RPMI8226 (cell line): Measurements from ENCODE around the gene ORMDL2.

Source experiments
- DNase-seq: peaks from one replicate; pipeline ENCODE4 v3.0.0-alpha.2; 2015

The ORMDL2 gene

GRCh38 chr12:55817345-55818139, at the start of gene ORMDL2, which contains the start of gene SARNP:
TSS of gene ORMDL2 (plus strand) at chr12:55818041. CDS start at chr12:55819000, 959 bp downstream.
TSS of gene SARNP (minus strand) at chr12:55817724. CDS start at chr12:55817701, 23 bp downstream.
- peak; percentile 99 for DNase-seq

GRCh38 chr12:55771736-55772135, 46.1 kb upstream of the ORMDL2 start:
- DNase-seq, result no peak

DNA sequence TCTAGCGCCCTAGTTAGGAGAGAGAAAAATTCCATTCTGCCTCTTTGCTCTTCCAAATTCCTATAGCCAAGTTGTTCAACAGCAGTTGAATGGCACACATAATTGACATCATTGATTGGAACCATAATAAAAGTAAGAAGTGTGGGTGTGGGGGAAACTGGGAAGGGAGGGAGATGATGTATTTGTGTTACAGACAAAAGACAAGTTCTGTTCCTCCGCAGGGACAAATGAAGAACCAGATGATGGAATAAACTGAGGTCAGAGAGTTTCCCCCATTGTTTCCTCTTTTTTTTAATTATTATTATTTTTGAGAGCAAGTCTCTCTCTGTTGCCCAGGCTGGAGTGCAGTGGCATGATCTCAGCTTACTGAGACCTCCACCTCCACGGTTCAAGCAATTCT, 40.0 kb upstream of the ORMDL2 start:
- DNase-seq, result no peak

DNA sequence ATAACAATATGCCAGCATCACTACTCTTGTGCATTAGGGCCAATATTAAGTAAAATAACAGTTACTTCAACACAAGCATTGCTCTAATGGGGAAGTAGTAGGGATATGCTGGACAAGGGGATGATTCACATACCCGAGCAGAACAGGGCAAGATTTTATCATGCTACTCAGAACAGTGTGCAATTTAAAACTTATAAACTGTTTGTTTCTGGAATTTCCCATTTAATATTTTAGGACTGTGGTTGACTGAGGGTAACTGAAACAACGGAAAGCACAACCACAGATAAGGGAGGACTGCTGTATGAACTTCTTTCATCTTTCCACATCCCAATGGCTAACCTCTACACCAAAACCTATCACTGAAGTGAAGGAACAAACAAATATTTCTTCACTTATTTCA, 37.2 kb upstream of the ORMDL2 start:
- DNase-seq, result no peak

GRCh38 chr12:55788546-55788945, 29.3 kb upstream of the ORMDL2 start:
- DNase-seq, result no peak

GRCh38 chr12:55789171-55789570, 28.7 kb upstream of the ORMDL2 start:
- DNase-seq, result no peak

DNA sequence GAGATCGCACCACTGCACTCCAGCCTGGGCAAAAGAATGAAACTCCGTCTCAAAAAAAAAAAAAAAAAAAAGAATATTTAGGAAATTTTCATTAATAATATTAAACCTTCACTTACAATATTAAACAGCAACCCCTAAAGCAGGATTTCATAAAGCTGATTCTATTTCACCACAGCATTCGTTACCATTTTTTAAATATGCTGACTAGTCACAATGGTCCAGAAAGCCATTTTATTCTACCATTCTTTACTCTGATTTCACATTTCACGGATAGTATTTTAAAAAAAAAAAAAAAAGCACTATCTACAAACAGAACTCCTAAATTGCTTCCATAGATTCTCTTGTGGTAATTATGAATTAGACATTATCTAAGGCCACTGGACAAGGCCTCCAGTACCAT, 27.9 kb upstream of the ORMDL2 start:
- DNase-seq, result no peak

- no peak for DNase-seq
These were observed 21.9 kb upstream of the ORMDL2 start for GRCh38 chr12:55795950-55796349.

GRCh38 chr12:55797068-55797467, 20.8 kb upstream of the ORMDL2 start:
- DNase-seq, result no peak

GRCh38 chr12:55797550-55797949, 20.3 kb upstream of the ORMDL2 start:
- DNase-seq, result no peak

- no peak for DNase-seq
These were observed 10.9 kb upstream of the ORMDL2 start for GRCh38 chr12:55806982-55807381.

GRCh38 chr12:55809274-55809673, 8.6 kb upstream of the ORMDL2 start:
- no peak for DNase-seq

DNA sequence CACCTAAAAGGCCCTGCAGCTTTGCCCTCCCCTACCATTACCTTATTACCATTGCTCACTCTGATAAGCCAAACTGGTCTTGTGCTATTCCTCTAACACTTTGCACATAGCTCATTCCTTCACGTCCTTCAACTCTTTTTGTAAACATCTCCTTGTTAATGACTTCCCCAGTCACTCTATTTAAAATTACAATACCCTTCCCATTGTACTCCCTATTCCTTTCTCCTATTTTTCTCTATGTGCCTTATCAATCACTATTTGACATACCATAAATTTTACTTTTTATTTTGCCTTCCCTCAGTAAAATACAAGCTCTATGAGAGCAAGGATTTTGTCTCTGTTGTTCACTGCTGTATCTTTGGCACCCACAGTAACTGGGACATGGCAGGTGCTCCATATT, 5.8 kb upstream of the ORMDL2 start:
- no peak for DNase-seq

- no peak for DNase-seq
These were observed 3.6 kb upstream of the ORMDL2 start for GRCh38 chr12:55814257-55814656.

GRCh38 chr12:55815473-55815872, 2.4 kb upstream of the ORMDL2 start:
- DNase-seq, result no peak

GRCh38 chr12:55816881-55817344, 928 bp upstream of the ORMDL2 start:
- peak; percentile 17 for DNase-seq

DNA sequence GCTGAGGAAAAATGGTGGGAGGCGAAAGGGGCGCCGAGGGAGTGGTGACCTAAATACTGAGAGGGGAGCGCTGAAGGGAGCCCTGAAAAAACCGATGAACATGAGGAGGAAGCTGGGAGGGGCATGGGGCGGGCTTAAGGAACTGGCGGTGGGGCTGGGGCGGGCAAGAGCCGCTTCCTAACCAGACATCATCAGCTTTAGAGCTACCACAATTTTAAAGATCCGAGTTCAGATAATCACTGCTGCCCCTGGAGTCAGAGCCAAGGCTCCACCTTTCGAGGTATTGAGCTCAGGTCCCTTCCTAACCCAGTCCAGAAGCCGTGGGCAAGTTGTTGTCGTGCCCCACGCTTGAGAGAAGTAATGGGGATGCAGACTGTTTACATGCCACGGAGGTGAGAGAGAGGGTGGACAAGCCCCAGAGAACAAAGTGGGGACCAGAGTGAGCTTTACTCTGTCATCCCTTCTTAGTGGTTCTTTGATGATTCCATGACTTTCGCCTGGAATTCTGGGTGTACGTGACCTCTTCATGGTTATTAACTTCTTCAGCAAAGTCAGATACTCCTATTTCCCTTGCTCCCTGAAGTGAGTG, 393 bp downstream of the ORMDL2 start:
- no peak for DNase-seq

DNA sequence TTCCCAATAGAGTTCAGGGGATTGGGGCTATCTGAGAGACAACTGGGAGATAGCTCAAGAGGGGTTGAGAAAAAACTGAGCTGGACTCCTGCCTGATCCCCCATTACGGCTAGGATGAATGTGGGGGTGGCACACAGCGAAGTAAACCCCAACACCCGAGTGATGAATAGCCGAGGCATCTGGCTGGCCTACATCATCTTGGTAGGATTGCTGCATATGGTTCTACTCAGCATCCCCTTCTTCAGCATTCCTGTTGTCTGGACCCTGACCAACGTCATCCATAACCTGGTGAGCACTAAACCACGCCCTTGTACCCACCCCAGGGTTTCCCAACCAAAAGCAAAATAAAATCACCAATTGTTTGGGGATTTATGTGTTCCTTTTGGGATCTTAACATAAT, 1.0 kb downstream of the ORMDL2 start:
- DNase-seq, result no peak

DNA sequence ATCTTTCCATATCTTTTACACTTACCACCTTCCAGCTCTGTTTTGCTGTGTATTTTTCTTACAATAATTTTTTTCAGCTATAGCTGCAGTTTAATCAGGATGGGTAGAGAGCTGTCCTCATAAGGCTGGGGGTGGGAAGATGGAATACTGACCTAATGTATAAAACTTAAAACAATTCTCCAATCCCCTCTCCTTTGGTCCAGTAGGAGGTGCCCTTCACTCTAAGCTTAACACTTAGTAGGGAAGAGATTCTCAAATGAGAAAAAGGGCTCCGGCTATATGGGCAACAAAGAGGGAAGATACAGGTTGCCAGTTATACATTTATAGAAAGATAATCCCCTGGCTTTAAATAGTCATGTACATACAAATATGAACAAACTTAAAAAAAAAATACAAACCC, 2.8 kb downstream of the ORMDL2 start:
- no peak for DNase-seq

- DNase-seq, result no peak
These were observed 4.4 kb downstream of the ORMDL2 start for GRCh38 chr12:55822228-55822627.

- no peak for DNase-seq
These were observed 5.6 kb downstream of the ORMDL2 start for GRCh38 chr12:55823419-55823818.

GRCh38 chr12:55824726-55825125, 6.9 kb downstream of the ORMDL2 start:
- DNase-seq, result no peak

- DNase-seq, result no peak
These were observed 10.0 kb downstream of the ORMDL2 start for GRCh38 chr12:55827806-55828205.

DNA sequence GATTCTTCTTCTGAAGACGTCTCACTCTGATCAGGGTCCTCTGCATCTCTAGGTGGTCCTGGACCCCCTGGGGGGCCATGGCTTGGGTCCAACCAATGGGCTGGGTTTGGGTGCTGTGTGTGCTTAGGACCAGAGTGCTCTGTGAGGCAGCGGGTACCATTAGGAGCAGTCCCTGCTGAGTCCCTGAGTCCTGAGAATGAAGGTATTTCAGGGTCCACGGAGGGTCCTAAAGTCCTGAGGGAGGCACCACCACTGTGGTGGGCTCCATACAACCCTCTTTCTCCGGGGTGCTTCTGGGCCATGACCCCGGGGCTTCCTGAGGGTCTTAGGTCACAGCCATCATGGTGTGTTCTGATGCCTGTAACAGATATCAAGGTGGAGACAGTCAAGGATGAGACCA, 10.5 kb downstream of the ORMDL2 start:
- no peak for DNase-seq
